PC-3 (cell line): ENCODE data around the gene ZNF462. TPM values are rescaled to one million over a fixed set of nuclear protein-coding genes. Genes with fewer than 3 reads are reported as not detected.

ENCODE experiments used
- ATAC-seq: fragments of 200-7000 bp; cut with Tn5 transposase; 2 replicates; pipeline ENCODE4 v1.9.1; 2020; ENCODE audit warnings: mild to moderate bottlenecking, moderate library complexity
- BruUV-seq: library from RNA; stranded (reverse); fragments of 400-500 nt; replicated peaks from 2 replicates; lab custom pipeline; 2021; lab: Mats Ljungman, UMichigan
- CTCF ChIA-PET: fragments of 300-600 bp; sonication (Branson Sonifier 250); formaldehyde crosslinking; loops from one replicate; lab custom pipeline; 2022; ENCODE audit warnings: antibody characterized with exemption; lab: Charles Lee
- POLR2A ChIA-PET: fragments of 300-600 bp; sonication (Branson Sonifier 250); formaldehyde crosslinking; loops from one replicate; lab custom pipeline; 2022; ENCODE audit warnings: antibody characterized with exemption; ENCODE audit not compliant: unreplicated experiment; lab: Charles Lee
- DNase-seq: peaks from one replicate; pipeline ENCODE4 v3.0.0-alpha.2; 2015
- H2AFZ ChIP-seq: fragments of 300-600 bp; sonication (generic); 2 replicates; pipeline ENCODE4 v1.6.0; 2016; ENCODE audit warnings: antibody characterized with exemption, low read length
- H3F3A ChIP-seq: fragments of 300-600 bp; sonication (generic); one replicate; pipeline ENCODE4 v1.6.0; 2017; ENCODE audit warnings: antibody characterized with exemption, low read length, control low read depth, mild to moderate bottlenecking; ENCODE audit not compliant: unreplicated experiment
- H3K27ac ChIP-seq: fragments of 300-600 bp; sonication (generic); 2 replicates; pipeline ENCODE4 v1.5.1; 2016; ENCODE audit warnings: mild to moderate bottlenecking, low read length
- H3K27me3 ChIP-seq: fragments of 300-600 bp; sonication (generic); 2 replicates; pipeline ENCODE4 v1.6.1; 2016; ENCODE audit warnings: low read length, mixed read lengths
- H3K36me3 ChIP-seq: fragments of 300-600 bp; sonication (generic); 2 replicates; pipeline ENCODE4 v1.6.1; 2016; ENCODE audit warnings: low read depth, mixed run types, low read length, mixed read lengths
- H3K4me1 ChIP-seq: fragments of 300-600 bp; sonication (generic); 2 replicates; pipeline ENCODE4 v1.5.1; 2016; ENCODE audit warnings: low read length; ENCODE audit not compliant: insufficient read depth
- H3K4me2 ChIP-seq: fragments of 300-600 bp; sonication (generic); 2 replicates; pipeline ENCODE4 v1.6.0; 2016; ENCODE audit warnings: low read length
- H3K4me3 ChIP-seq: fragments of 300-600 bp; sonication (generic); 2 replicates; pipeline ENCODE4 v1.5.1; 2016; ENCODE audit warnings: mild to moderate bottlenecking, low read length, mixed read lengths
- H3K79me2 ChIP-seq: fragments of 300-600 bp; sonication (generic); 2 replicates; pipeline ENCODE4 v1.6.1; 2017; ENCODE audit warnings: low read length, mixed read lengths
- H3K9ac ChIP-seq: fragments of 300-600 bp; sonication (generic); 2 replicates; pipeline ENCODE4 v1.6.0; 2016; ENCODE audit warnings: mild to moderate bottlenecking, low read length
- H3K9me2 ChIP-seq: fragments of 300-600 bp; sonication (generic); replicated peaks from 2 replicates; pipeline ENCODE4 v1.6.1; 2016; ENCODE audit warnings: mixed run types, low read length, mixed read lengths
- H3K9me3 ChIP-seq: fragments of 300-600 bp; sonication (generic); 2 replicates; pipeline ENCODE4 v1.6.1; 2016; ENCODE audit warnings: low read length, mixed read lengths
- H4K20me1 ChIP-seq: fragments of 300-600 bp; sonication (generic); 2 replicates; pipeline ENCODE4 v1.6.1; 2016; ENCODE audit warnings: low read length, mixed read lengths
- CTCF ChIP-seq: fragments of 300-600 bp; sonication (generic); conservative IDR thresholded peaks from 2 replicates; pipeline ENCODE4 v1.5.1; 2017; ENCODE audit warnings: antibody characterized with exemption, low read depth, mild to moderate bottlenecking, low read length
- EZH2 ChIP-seq: fragments of 300-600 bp; sonication (generic); IDR thresholded peaks from one replicate; pipeline ENCODE4 v1.6.1; 2017; ENCODE audit warnings: antibody characterized with exemption, mild to moderate bottlenecking, low read length; ENCODE audit not compliant: unreplicated experiment
- EZH2phosphoT487 ChIP-seq: fragments of 300-600 bp; sonication (generic); IDR thresholded peaks from 2 replicates; pipeline ENCODE4 v1.6.1; 2018; ENCODE audit warnings: mild to moderate bottlenecking, antibody characterized with exemption, low read length, borderline replicate concordance
- intact Hi-C: fragments of 100-400 bp; cut with micrococcal nuclease; formaldehyde crosslinking; loops from 2 replicates; pipeline ENCODE4 v1.9.0; 2023
- total RNA-seq: library from RNA; depleted of rRNA; stranded (reverse); fragments of >200 nt; gene quantifications from 2 replicates; pipeline ENCODE4 v1.2.3, GENCODE V29; 2014

The ZNF462 gene
- total RNA-seq, 1 experiment from 2014 or later, result 21.2 TPM

GRCh38 chr9:106861640-106862109, 1.3 kb upstream of the ZNF462 start:
- Histone ChIP-seq H3K4me2 (peak overlapping the region; percentile 82), H3K9me3 (no peaks in the 10 kb centered on the region), H3K79me2 (peaks cover 70% of the 10 kb centered on the region), H2AFZ (peak overlapping the region; percentile 96), H3F3A (no peaks in the 10 kb centered on the region), H3K9me2 (no peaks in the 10 kb centered on the region), H3K4me1 (peaks cover 49% of the 10 kb centered on the region), H3K4me3 (peak overlapping the region; percentile 98), H3K27me3 (no peaks in the 10 kb centered on the region), H3K36me3 (no peaks in the 10 kb centered on the region), H3K27ac (peak overlapping the region; percentile 67), H3K9ac (peak overlapping the region; percentile 88), H4K20me1 (no peaks in the 10 kb centered on the region)
- no peak for TF ChIP-seq EZH2phosphoT487
- TF ChIP-seq EZH2, result no peak
- TF ChIP-seq CTCF, result no peak
- intact Hi-C loops, result loop anchor here (1.0 to 10.0 kb wide), 9 partner anchors 31 to 1019 kb away; no protein-coding TSS in a partner anchor
- ChIA-PET CTCF (interaction anchor here (0.6 kb wide), 1 partner anchor 108 kb away, joined by 3 read pairs; no protein-coding TSS in a partner anchor), POLR2A (no interaction called here)
- DNase-seq (no peak), ATAC-seq (no peak)
- no TSS peak for BruUV-seq

GRCh38 chr9:106862110-106862820, 701 bp upstream of the ZNF462 start:
- peak overlapping the region; percentile 67 for H3K27ac ChIP-seq
- no peaks in the 10 kb centered on the region for H3K9me2 ChIP-seq
- intact Hi-C loops, result loop anchor here (1.0 to 10.0 kb wide), 9 partner anchors 31 to 1020 kb away; no protein-coding TSS in a partner anchor
- no TSS peak for BruUV-seq
- no peaks in the 10 kb centered on the region for H3F3A ChIP-seq
- ChIA-PET POLR2A (no interaction called here), CTCF (interaction anchor here (0.6 kb wide), 1 partner anchor 109 kb away, joined by 3 read pairs; no protein-coding TSS in a partner anchor)
- no peaks in the 10 kb centered on the region for H3K9me3 ChIP-seq
- H3K79me2 ChIP-seq, result peaks cover 76% of the 10 kb centered on the region
- DNase-seq (peak; percentile 41), ATAC-seq (peak; percentile 17)
- peak overlapping the region; percentile 96 for H2AFZ ChIP-seq
- peak overlapping the region; percentile 98 for H3K4me3 ChIP-seq
- H3K9ac ChIP-seq, result peak overlapping the region; percentile 88
- H3K27me3 ChIP-seq, result no peaks in the 10 kb centered on the region
- peak overlapping the region; percentile 82 for H3K4me2 ChIP-seq
- no peaks in the 10 kb centered on the region for H3K36me3 ChIP-seq
- H3K4me1 ChIP-seq, result peaks cover 51% of the 10 kb centered on the region
- no peak for TF ChIP-seq EZH2phosphoT487
- no peak for TF ChIP-seq CTCF
- TF ChIP-seq EZH2, result no peak
- no peaks in the 10 kb centered on the region for H4K20me1 ChIP-seq
